ENCODE results near the gene DNAJA1. TPM values are rescaled to one million over a fixed set of nuclear protein-coding genes. Genes with fewer than 3 reads are reported as not detected.

The DNAJA1 gene
- total RNA-seq, 1 experiment from 2014 or later, result 142 TPM

DNA sequence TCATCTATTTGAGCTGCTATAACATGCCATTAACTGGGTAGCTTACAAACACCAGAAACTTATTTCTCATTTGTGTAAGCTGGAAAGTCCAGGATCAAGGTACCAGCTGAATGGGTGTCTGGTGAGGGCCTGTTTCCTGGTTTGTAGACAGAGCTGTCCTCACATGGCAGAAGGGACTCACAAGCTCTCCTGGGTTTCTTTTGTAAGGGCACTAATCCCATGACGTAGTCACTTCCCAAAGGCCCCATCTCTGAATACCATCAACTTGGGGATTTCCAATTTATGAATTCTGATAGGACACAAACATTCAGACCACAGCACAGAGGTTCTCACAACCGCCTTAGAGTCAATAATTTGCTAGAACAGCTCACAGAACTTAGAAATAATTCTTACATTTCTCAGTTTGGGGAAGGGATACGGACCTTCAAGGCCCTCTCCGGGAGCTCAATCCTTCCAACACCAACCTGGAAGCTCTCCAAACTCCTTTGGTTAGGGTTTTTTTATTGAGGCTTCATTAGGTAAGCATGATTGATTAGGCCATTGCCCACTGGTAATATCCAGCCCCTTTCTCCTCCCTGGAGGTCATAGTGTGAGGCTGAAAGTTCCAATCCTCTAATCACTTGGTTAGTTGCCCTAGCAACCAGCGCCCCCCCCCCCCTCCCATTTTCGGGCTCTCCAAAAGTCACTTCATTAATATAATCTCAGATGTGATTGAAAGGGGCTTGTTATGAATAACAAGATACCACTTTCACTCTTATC lies 7.6 kb upstream of the DNAJA1 start:
- DNase-seq (ENCODE audit: low read depth in 1 of 2, low spot score in 2 of 2), result no peak
- Histone ChIP-seq H3K36me3 (no peaks in the 10 kb centered on the region), H3K27me3 (replicated peaks) (no peaks in the 10 kb centered on the region), H3K27ac (no peak overlapping the region), H3K9me3 (replicated peaks) (no peaks in the 10 kb centered on the region), H3K4me1 (replicated peaks) (no peaks in the 10 kb centered on the region), H3K4me3 (no peak overlapping the region)

DNA sequence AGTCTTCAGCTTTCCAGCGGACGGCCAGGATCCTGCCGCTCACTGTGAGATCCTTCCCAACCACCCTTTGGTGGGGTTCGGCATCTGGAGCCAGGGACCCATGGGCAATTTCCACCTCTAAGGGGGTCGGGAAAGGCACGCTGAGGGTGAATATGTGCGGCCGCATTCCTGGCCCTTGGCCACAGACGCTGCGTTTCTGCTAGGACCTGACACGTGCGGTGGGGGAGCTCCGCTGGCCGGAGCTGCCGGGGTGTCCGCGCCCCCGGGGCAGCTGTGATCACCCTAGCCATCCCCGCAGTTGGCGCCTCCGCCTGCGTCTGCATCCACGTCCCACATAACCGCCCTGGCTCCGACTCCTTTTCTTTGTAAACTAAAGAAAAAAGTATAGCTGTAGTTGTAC lies 5.3 kb upstream of the DNAJA1 start:
- no peak for DNase-seq (ENCODE audit: low read depth in 1 of 2, low spot score in 2 of 2)
- Histone ChIP-seq H3K4me3 (no peak overlapping the region), H3K27ac (no peak overlapping the region), H3K4me1 (replicated peaks) (peaks cover 5% of the 10 kb centered on the region), H3K9me3 (replicated peaks) (no peaks in the 10 kb centered on the region), H3K27me3 (replicated peaks) (no peaks in the 10 kb centered on the region), H3K36me3 (no peaks in the 10 kb centered on the region)

DNA sequence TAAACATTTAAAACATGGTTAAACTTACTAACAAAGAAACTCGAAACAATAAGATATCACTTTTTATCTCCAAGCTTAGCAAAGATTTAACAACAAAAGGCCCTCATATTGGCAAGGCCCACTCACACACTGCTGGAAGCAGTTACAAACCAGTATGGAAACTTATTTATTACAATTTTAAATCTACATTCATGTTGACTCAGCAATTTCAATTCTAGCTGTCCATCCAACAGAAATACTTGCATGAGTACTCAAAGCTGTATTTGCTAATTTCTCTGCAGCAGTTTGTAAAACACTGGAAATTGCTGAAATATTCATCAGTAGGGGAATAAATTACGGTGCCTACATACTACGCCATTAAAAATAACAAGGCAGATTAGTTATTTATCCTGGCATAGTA lies 2.8 kb upstream of the DNAJA1 start:
- DNase-seq (ENCODE audit: low read depth in 1 of 2, low spot score in 2 of 2), result no peak
- H3K9me3 ChIP-seq (replicated peaks), result no peaks in the 10 kb centered on the region
- H3K27me3 ChIP-seq (replicated peaks), result no peaks in the 10 kb centered on the region
- no peak overlapping the region for H3K27ac ChIP-seq
- peaks cover 5% of the 10 kb centered on the region for H3K4me1 ChIP-seq (replicated peaks)
- no peak overlapping the region for H3K4me3 ChIP-seq
- peaks cover 21% of the 10 kb centered on the region for H3K36me3 ChIP-seq

DNA sequence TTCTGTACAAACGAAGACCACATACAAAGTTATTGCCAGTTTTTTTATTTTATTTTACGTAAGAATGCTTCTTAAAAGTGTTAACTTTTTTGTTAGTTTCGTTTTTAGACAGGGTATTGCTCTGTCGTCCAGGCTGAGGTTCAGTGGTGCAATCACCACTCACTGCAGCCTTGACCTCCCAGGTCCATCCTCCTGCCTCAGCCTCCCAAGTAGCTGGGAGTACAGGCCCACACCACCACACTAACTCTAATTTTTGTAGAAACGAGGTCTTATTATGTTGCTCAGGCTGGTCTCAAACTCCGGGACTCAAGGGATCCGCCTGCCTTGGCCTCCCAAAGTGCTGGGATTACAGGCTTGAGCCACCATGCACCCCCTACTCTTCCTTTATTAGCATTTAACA lies 2.3 kb upstream of the DNAJA1 start:
- no peak for DNase-seq (ENCODE audit: low read depth in 1 of 2, low spot score in 2 of 2)
- Histone ChIP-seq H3K36me3 (peaks cover 25% of the 10 kb centered on the region), H3K4me1 (replicated peaks) (peaks cover 5% of the 10 kb centered on the region), H3K9me3 (replicated peaks) (no peaks in the 10 kb centered on the region), H3K27me3 (replicated peaks) (no peaks in the 10 kb centered on the region), H3K27ac (no peak overlapping the region), H3K4me3 (no peak overlapping the region)

DNA sequence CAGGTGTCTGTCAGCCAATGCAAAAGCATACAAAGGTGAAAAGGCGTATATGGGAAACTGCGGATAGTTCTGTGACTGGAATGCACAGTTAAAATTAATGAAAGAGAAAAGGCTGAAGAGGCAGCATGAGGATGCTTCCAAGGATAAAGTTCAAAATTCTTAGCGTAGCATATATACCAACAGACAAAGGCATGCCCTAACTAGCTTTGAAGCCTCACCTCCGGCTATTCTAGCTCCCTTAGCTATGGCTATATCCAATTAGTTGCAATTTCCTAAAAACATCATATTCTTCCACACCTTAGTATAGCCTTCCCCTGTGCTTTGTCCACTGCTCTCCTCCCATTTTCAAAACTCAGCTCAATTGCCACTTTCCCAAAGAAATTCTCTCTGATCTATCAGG lies 1.4 kb upstream of the DNAJA1 start:
- no peak overlapping the region for H3K27ac ChIP-seq
- no peak for DNase-seq (ENCODE audit: low read depth in 1 of 2, low spot score in 2 of 2)
- H3K36me3 ChIP-seq, result peaks cover 35% of the 10 kb centered on the region
- H3K4me3 ChIP-seq, result no peak overlapping the region
- H3K9me3 ChIP-seq (replicated peaks), result no peaks in the 10 kb centered on the region
- peaks cover 5% of the 10 kb centered on the region for H3K4me1 ChIP-seq (replicated peaks)
- H3K27me3 ChIP-seq (replicated peaks), result no peaks in the 10 kb centered on the region

GRCh38 chr9:33024126-33024965 lies 727 bp upstream of the DNAJA1 start:
- peak overlapping the region; percentile 97 for H3K4me3 ChIP-seq
- H3K9me3 ChIP-seq (replicated peaks), result no peaks in the 10 kb centered on the region
- peaks cover 41% of the 10 kb centered on the region for H3K36me3 ChIP-seq
- H3K27me3 ChIP-seq (replicated peaks), result no peaks in the 10 kb centered on the region
- no peak for DNase-seq (ENCODE audit: low read depth in 1 of 2, low spot score in 2 of 2)
- H3K4me1 ChIP-seq (replicated peaks), result peaks cover 5% of the 10 kb centered on the region
- H3K27ac ChIP-seq, result peak overlapping the region; percentile 97

DNA sequence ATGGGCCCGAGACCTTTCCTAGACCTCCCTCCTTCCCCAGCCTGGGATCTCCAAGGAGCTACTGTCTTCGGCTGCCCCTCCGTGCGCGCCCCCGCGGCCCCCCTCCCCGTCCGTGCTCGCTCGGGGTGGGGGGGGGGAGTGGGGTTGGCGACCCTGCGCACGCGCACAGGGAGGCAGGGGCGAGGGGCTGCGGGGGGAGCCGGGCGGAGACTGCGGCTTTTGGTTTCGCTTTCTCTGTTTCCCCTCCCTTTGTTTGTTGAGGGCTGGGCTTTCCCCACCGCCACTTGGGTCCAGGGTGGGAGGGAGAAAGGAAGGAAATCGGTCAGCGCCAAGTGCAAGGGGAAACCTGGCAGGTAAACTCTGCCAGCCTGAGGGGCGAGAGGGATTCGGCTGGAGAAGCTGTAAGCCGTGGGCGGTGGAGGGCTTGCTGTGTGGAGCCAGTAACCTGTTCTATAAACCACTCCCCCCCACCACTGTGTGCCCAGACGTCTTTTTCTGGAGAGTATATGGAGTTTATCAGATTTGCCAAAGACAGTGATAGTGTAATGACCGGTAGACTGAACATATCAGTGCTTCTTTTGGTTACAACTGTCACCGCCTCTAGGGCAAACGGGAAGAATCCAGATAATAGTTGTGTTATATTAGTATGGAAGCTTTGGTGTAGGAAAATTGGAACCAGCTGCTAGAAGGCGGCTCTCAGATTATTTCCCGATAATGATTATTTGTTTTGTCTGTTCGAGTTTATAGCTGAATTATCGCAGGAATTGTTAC lies 684 bp downstream of the DNAJA1 start:
- DNase-seq (ENCODE audit: low read depth in 1 of 2, low spot score in 2 of 2), result peak; percentile 42 to 51

DNA sequence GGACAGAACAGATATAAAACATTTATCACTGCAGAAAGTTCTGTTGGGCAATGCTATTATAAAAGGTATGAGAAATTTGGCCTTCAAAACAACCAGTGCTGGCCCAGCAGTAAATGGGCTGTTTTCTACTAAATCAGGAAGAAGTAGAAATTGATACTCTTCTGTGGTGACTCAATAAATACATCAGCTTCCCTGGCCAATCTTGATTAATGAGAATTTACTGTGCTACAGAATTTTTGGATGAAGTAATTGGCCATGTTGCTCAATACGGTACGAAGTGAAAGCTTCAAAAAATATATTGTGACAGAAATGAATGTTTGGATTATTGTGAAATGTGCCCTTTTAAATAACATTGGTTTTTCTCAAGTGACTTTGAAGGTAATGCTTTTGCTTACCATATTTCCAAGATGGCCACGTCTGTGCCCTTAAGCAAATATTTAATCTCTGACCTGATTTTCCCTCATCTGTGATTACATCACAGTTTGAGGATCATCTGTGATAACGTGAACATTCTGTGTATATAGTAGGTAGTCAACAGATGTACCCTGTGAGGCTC lies 4.2 kb downstream of the DNAJA1 start:
- Histone ChIP-seq H3K27me3 (replicated peaks) (no peaks in the 10 kb centered on the region), H3K9me3 (replicated peaks) (no peaks in the 10 kb centered on the region), H3K36me3 (peaks cover 86% of the 10 kb centered on the region), H3K4me1 (replicated peaks) (peaks cover 1% of the 10 kb centered on the region), H3K27ac (no peak overlapping the region), H3K4me3 (no peak overlapping the region)
- DNase-seq (ENCODE audit: low read depth in 1 of 2, low spot score in 2 of 2), result no peak

More for the DNA sequence above, 684 bp downstream of the DNAJA1 start:
- Histone ChIP-seq H3K4me3 (peak overlapping the region; percentile 97), H3K27me3 (replicated peaks) (no peaks in the 10 kb centered on the region), H3K27ac (peak overlapping the region; percentile 97), H3K36me3 (peaks cover 55% of the 10 kb centered on the region), H3K4me1 (replicated peaks) (peaks cover 5% of the 10 kb centered on the region), H3K9me3 (replicated peaks) (no peaks in the 10 kb centered on the region)

DNA sequence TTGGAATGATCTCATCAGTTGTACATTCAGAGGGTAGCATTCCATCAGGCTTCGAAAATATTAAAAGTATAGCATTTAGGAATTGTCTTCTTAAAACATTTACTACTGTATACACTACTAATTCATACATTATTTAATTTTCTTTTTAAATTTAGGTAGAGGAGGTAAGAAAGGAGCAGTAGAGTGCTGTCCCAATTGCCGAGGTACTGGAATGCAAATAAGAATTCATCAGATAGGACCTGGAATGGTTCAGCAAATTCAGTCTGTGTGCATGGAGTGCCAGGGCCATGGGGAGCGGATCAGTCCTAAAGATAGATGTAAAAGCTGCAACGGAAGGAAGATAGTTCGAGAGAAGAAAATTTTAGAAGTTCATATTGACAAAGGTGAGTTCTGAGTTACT lies 5.2 kb downstream of the DNAJA1 start:
- peaks cover 91% of the 10 kb centered on the region for H3K36me3 ChIP-seq
- H3K4me1 ChIP-seq (replicated peaks), result no peaks in the 10 kb centered on the region
- H3K27ac ChIP-seq, result no peak overlapping the region
- no peaks in the 10 kb centered on the region for H3K9me3 ChIP-seq (replicated peaks)
- H3K27me3 ChIP-seq (replicated peaks), result no peaks in the 10 kb centered on the region
- DNase-seq (ENCODE audit: low read depth in 1 of 2, low spot score in 2 of 2), result no peak
- no peak overlapping the region for H3K4me3 ChIP-seq

- no peak for DNase-seq (ENCODE audit: low read depth in 1 of 2, low spot score in 2 of 2)
- Histone ChIP-seq H3K27ac (no peak overlapping the region), H3K9me3 (replicated peaks) (no peaks in the 10 kb centered on the region), H3K4me3 (no peak overlapping the region), H3K27me3 (replicated peaks) (no peaks in the 10 kb centered on the region), H3K36me3 (peaks cover 91% of the 10 kb centered on the region), H3K4me1 (replicated peaks) (no peaks in the 10 kb centered on the region)
Measured at GRCh38 chr9:33032292-33032691, 7.2 kb downstream of the DNAJA1 start.

DNA sequence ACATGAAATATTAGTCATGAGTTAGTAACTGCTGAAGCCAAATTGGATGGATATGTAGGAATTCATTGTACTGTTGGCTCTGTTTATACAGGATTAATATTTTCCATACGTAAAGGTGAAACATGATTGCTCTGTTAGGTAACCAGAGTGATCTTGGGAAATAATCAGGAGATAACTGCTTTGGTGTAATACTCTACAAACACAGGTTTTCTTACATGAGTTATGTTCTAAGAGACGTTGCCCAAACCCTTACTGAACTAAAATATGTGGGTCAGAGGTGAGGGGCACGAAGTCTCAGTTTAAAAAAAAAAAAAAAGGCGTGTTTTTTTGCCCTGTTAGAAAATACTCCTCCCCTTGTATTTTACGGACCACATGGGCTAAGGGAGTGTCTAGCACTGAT lies 7.8 kb downstream of the DNAJA1 start:
- Histone ChIP-seq H3K36me3 (peaks cover 89% of the 10 kb centered on the region), H3K9me3 (replicated peaks) (no peaks in the 10 kb centered on the region), H3K4me1 (replicated peaks) (no peaks in the 10 kb centered on the region), H3K27ac (no peak overlapping the region), H3K27me3 (replicated peaks) (no peaks in the 10 kb centered on the region), H3K4me3 (no peak overlapping the region)
- no peak for DNase-seq (ENCODE audit: low read depth in 1 of 2, low spot score in 2 of 2)

DNA sequence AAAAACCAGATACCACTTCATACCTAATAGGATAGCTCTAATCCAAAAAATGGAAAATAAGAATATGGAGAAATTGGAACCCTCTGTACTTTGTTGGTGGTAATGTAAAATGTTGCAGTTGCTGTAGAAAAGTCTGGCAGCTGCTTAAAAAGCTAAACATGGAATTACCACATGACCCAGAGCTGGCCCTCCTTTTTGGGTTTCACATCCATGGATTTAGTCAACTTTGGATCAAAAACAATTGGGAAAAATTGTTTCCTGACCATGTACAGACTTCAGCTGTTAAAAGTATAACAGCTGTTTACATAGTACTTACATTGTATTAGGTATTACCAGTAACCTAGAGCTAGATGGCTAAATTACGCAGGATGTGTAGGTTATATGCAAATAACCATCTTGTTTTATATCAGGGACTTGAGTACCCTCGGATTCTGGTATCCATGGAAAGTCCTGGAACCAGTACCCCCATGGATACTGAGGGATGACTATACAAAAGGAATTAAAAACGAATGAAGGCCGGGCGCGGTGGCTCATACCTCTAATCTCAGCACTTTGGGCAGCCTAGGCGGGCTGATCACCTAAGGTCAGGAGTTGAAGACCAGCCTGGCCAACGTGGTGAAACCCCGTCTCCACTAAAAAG lies 15.8 kb downstream of the DNAJA1 start:
- no peak overlapping the region for H3K4me3 ChIP-seq
- no peak for DNase-seq (ENCODE audit: low read depth in 1 of 2, low spot score in 2 of 2)
- no peaks in the 10 kb centered on the region for H3K27me3 ChIP-seq (replicated peaks)
- H3K36me3 ChIP-seq, result peaks cover 28% of the 10 kb centered on the region
- H3K9me3 ChIP-seq (replicated peaks), result no peaks in the 10 kb centered on the region
- H3K4me1 ChIP-seq (replicated peaks), result peaks cover 7% of the 10 kb centered on the region
- no peak overlapping the region for H3K27ac ChIP-seq

Data from SJSA1 (cell line).